Measurements from ENCODE around the gene AJM1.

Gene AJM1

DNA sequence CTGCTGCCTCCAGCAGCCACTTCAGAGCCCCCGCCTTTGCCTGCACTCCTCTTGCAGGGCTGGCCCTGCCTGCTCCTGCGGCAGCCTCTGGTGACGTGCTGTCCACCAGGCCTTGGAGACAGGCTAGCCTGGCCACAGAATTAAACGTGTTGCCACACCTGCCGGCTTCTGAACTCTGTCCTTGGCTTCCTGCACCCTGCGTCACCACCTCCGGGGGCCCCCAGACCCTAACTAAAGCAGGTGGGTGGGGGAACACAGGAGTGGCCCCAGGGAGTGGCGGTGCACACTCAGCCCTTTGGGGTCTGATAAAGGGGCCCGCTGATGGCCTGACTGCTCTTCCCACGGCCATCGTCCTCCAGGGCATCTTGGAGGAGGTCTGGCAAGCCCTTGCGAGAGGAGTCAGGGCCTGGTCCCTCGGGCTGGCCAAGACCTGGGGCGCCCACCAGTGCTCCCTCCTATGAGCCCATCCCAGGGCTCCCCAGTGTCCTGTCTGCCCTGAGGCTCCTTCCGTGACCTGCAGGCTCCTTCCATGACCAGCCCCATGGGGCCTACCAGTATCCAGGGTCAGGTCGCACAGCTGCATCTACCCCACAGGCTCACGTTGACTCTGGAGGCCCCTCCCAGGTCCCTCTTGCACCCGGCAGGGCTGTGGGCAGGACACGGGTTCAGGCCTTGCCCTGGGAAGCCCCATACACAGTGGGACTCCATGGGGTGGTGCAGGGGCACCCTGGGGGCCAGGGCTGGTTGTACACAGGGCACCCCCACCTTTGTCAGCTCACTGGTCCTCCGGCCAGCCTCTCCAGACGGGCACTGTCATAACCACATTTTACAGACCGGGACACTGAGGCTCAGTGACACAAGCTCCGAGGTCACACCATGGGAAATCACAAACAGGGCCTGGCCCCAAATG is 8.8 kb downstream of the AJM1 start:
- H3K27ac ChIP-seq = no peak overlapping the region
- no peak for TF ChIP-seq ZFX (IDR thresholded peaks at IDR 0.05)
- TF ChIP-seq, protein P1, sequence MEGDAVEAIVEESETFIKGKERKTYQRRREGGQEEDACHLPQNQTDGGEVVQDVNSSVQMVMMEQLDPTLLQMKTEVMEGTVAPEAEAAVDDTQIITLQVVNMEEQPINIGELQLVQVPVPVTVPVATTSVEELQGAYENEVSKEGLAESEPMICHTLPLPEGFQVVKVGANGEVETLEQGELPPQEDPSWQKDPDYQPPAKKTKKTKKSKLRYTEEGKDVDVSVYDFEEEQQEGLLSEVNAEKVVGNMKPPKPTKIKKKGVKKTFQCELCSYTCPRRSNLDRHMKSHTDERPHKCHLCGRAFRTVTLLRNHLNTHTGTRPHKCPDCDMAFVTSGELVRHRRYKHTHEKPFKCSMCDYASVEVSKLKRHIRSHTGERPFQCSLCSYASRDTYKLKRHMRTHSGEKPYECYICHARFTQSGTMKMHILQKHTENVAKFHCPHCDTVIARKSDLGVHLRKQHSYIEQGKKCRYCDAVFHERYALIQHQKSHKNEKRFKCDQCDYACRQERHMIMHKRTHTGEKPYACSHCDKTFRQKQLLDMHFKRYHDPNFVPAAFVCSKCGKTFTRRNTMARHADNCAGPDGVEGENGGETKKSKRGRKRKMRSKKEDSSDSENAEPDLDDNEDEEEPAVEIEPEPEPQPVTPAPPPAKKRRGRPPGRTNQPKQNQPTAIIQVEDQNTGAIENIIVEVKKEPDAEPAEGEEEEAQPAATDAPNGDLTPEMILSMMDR (conservative IDR thresholded peaks at IDR 0.05) = no peak

DNA sequence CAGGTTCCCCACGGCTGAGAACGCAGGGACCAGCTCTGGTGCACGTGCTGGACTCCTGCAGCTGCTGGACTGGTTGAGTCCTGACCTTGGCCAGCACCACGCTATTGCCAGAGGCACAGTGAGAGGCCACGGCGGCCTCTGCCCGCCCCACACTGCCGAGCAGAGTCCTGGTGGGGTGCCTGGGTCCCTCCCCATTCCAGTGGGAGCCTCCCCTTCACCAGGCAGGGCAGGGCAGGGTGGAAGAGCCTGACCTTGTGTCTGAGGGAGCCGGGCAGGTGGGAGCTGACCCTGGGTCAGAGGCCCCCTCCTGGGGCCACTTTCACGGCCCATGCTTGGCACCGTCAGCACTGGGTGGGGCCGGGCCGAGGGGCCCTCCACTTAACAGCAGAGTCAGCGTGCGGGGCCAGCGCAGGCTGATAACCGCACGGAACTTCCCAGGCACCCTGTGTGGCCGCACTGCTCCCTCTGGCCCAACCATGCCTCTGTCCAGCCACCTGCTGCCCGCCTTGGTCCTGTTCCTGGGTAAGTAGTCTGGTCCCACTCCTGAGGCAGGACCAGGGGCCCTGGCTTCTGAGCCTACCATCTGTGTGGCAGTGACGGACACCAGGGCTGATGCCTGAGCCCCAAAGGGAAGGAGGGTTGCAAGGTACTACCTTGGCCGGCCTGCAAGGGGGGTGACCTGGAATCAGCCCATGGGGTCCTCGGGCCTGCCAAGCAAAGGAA is 9.8 kb downstream of the AJM1 start, which contains the start of gene MAMDC4:
TSS of gene MAMDC4 (plus strand) at position 406 of the 723 bp plus-strand sequence. CDS start at position 477, 71 bp downstream.
- TF ChIP-seq, protein P1 (conservative IDR thresholded peaks at IDR 0.05) = no peak
- no peak for TF ChIP-seq ZFX (IDR thresholded peaks at IDR 0.05)
- H3K27ac ChIP-seq = no peak within 1 kb of the TSS

DNA sequence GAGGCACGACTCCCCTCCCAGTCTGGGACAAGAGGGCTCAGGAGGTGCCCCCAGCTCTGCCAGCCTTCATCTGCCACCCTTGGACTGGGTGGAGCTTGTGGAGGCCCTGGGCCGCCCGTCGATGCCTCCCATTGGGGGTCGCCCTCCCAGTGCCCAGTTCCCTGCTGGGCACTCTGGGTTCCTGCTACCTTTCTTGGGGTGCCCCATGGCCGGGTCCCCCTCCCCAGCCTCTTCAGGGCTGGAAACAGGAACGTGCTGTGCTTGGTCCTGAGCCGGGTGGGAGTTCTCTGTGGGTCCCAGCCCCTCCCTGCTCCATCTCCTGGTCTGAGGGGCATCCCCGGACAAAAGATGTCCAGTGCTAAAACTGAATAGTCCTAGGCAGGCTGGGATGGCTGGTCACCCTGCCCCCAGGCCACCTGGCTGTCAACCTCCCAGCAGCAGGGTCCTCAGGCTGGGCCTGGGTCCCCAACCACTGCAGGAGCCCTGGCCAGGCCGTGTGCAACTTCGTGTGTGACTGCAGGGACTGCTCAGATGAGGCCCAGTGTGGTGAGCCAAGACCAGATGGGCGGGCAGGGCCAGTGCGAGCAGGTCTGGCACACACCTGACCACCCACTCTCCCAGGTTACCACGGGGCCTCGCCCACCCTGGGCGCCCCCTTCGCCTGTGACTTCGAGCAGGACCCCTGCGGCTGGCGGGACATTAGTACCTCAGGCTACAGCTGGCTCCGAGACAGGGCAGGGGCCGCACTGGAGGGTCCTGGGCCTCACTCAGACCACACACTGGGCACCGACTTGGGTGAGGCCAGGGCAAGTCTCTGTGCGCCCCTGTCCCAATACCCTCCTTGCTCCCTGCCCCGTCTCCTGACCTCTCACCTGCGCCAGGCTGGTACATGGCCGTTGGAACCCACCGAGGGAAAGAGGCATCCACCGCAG is 10.7 kb downstream of the AJM1 start:
- H3K27ac ChIP-seq = no peak overlapping the region
- no peak for TF ChIP-seq ZFX (IDR thresholded peaks at IDR 0.05)
- TF ChIP-seq, protein P1 (conservative IDR thresholded peaks at IDR 0.05) = no peak

- TF ChIP-seq, protein P1 (conservative IDR thresholded peaks at IDR 0.05) = no peak; the same call in 1 of the 2 replicates
- no peak for TF ChIP-seq ZFX (IDR thresholded peaks at IDR 0.05)
- H3K27ac ChIP-seq = no peak overlapping the region
These were observed 11.4 kb downstream of the AJM1 start for GRCh38 chr9:136853596-136854112.

- no peak for TF ChIP-seq ZFX (IDR thresholded peaks at IDR 0.05)
- TF ChIP-seq, protein P1 (conservative IDR thresholded peaks at IDR 0.05) = no peak
- H3K27ac ChIP-seq = no peak overlapping the region
These were observed 12.0 kb downstream of the AJM1 start for GRCh38 chr9:136854113-136854841.

GRCh38 chr9:136854842-136855460 is 12.7 kb downstream of the AJM1 start:
- H3K27ac ChIP-seq = no peak overlapping the region
- TF ChIP-seq ZFX (IDR thresholded peaks at IDR 0.05) = no peak
- TF ChIP-seq, protein P1 (conservative IDR thresholded peaks at IDR 0.05) = no peak
